ENCODE data around the gene GPR61.

Gene GPR61

GRCh38 chr1:109539676-109540075, at the start of gene GPR61:
TSS of gene GPR61 (plus strand) at chr1:109539872. CDS start at chr1:109543023, 3,151 bp downstream.
- no peak within 1 kb of the TSS for H3K4me3 ChIP-seq (ENCODE audit: low read depth in 1 of 2, low read length in 1 of 2)
- H3K27me3 ChIP-seq, result no peaks in the 10 kb centered on the region
- no peaks in the 10 kb centered on the region for H3K9me3 ChIP-seq
- TF ChIP-seq CTCF (IDR thresholded peaks at IDR 0.05), result no peak
- H3K27ac ChIP-seq, result no peak within 1 kb of the TSS
- no peaks in the 10 kb centered on the region for H3K4me1 ChIP-seq (ENCODE audit: control insufficient read depth in 1 of 2, insufficient read depth in 1 of 2, low read depth in 1 of 2, low read length in 1 of 2)
- H3K36me3 ChIP-seq, result no peaks in the 10 kb centered on the region

- Histone ChIP-seq H3K27ac (no peak overlapping the region), H3K36me3 (peaks cover 2% of the 10 kb centered on the region), H3K4me1 (ENCODE audit: control insufficient read depth in 1 of 2, insufficient read depth in 1 of 2, low read depth in 1 of 2, low read length in 1 of 2) (peaks cover 16% of the 10 kb centered on the region in 2 experiments), H3K4me3 (ENCODE audit: low read depth in 1 of 2, low read length in 1 of 2) (no peak overlapping the region), H3K27me3 (no peaks in the 10 kb centered on the region), H3K9me3 (no peaks in the 10 kb centered on the region)
- peak; percentile 79 for TF ChIP-seq CTCF (IDR thresholded peaks at IDR 0.05)
Observed at GRCh38 chr1:109490029-109490933, 49.4 kb upstream of the GPR61 start.

GRCh38 chr1:109490934-109491302, 48.8 kb upstream of the GPR61 start:
- H3K9me3 ChIP-seq, result no peaks in the 10 kb centered on the region
- TF ChIP-seq CTCF (IDR thresholded peaks at IDR 0.05), result no peak
- no peak overlapping the region for H3K27ac ChIP-seq
- H3K36me3 ChIP-seq, result peaks cover 8% of the 10 kb centered on the region
- no peak overlapping the region for H3K4me3 ChIP-seq (ENCODE audit: low read depth in 1 of 2, low read length in 1 of 2)
- peaks cover 20 to 21% of the 10 kb centered on the region in 2 experiments for H3K4me1 ChIP-seq (ENCODE audit: control insufficient read depth in 1 of 2, insufficient read depth in 1 of 2, low read depth in 1 of 2, low read length in 1 of 2)
- no peaks in the 10 kb centered on the region for H3K27me3 ChIP-seq

GRCh38 chr1:109491372-109491771, 48.3 kb upstream of the GPR61 start:
- H3K27me3 ChIP-seq, result no peaks in the 10 kb centered on the region
- no peak overlapping the region for H3K4me3 ChIP-seq (ENCODE audit: low read depth in 1 of 2, low read length in 1 of 2)
- peaks cover 20 to 21% of the 10 kb centered on the region in 2 experiments for H3K4me1 ChIP-seq (ENCODE audit: control insufficient read depth in 1 of 2, insufficient read depth in 1 of 2, low read depth in 1 of 2, low read length in 1 of 2)
- H3K36me3 ChIP-seq, result peaks cover 13% of the 10 kb centered on the region
- no peak for TF ChIP-seq CTCF (IDR thresholded peaks at IDR 0.05)
- no peak overlapping the region for H3K27ac ChIP-seq
- no peaks in the 10 kb centered on the region for H3K9me3 ChIP-seq

- no peak overlapping the region for H3K4me3 ChIP-seq (ENCODE audit: low read depth in 1 of 2, low read length in 1 of 2)
- no peak overlapping the region for H3K27ac ChIP-seq
- no peaks in the 10 kb centered on the region for H3K27me3 ChIP-seq
- H3K36me3 ChIP-seq, result peaks cover 27% of the 10 kb centered on the region
- no peaks in the 10 kb centered on the region for H3K9me3 ChIP-seq
- TF ChIP-seq CTCF (IDR thresholded peaks at IDR 0.05), result no peak
- peaks cover 20 to 21% of the 10 kb centered on the region in 2 experiments for H3K4me1 ChIP-seq (ENCODE audit: control insufficient read depth in 1 of 2, insufficient read depth in 1 of 2, low read depth in 1 of 2, low read length in 1 of 2)
Observed at GRCh38 chr1:109492779-109493178, 46.9 kb upstream of the GPR61 start.
